CD4-positive, alpha-beta T cell treated with Interleukin-12 subunit alpha and Interleukin-12 subunit beta, for 1 hour (primary cell): Measurements from ENCODE around the gene ACSL4.
A peak's percentile ranks its signal among the peaks of the same experiment; 100 is the strongest.
"Not testable (repeated sequence)": the region's sequence is repeated elsewhere in the genome, so short reads cannot be mapped to it uniquely, and the experiment has no call there.

Experiments
- DNase-seq: peaks from one replicate; pipeline ENCODE4 v3.0.0-alpha.2; 2020

Gene ACSL4

DNA sequence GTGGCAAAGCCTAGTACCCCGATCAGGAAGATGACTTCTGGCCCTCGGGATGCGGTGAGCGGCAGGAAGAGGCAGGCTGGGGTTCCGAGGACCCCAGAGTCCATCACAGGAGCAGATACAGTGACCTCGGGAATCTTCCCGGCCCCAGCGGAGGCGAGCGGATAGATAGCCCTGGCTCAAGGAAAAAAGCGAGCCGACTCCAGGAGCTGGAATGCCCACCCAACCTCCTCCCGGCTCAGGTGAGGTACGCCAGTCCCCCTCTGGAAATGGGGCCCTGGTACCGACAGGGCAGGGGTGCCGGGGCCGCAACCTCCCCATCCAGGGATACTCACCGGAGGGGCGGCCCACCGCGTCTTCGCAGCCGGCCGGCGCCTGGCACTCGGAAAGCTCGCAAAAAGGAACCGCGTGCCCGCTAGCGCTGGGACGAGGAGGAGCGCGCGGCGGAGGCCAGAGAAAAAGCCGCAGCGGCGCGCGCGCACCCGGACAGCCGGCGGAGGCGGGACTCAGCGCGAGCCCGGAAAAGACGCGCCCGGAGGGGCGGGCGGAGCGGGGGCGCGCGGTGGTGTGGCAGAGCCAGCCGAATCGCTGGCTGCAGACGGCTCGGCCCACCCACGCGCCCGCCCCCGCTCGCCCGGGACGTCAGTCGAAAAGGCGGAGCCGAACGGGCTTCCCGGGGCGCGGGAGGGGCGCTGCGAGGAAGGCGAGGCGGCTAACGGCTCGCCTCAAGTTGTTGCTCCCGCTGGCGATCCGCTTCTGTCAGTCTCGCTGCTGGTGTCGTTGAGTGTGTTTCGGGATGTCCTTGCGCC is at the start of gene ACSL4:
TSS of gene ACSL4 (minus strand) at position 451 of the 806 bp plus-strand sequence. CDS start 49,894 bp downstream, outside the sequence.
- DNase-seq: peak; percentile 88

DNA sequence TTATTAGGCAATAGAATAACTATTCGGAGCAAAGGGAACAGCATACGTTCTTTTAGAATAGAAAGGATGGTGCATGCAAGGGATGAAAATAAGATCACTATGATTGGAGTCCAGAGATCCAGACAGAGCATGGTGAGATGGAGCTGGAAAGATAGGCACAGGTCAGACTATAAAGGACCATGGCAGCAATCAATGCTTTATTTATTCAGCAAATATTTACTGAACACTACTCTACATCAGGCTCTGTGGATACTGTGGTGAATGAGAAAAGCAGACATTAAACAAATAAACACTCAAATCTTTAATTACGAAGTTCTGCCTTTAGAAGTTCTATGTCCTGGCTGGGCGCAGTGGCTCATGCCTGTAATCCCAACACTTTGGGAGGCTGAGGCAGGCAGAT is 44.7 kb upstream of the ACSL4 start:
- no peak for DNase-seq

DNA sequence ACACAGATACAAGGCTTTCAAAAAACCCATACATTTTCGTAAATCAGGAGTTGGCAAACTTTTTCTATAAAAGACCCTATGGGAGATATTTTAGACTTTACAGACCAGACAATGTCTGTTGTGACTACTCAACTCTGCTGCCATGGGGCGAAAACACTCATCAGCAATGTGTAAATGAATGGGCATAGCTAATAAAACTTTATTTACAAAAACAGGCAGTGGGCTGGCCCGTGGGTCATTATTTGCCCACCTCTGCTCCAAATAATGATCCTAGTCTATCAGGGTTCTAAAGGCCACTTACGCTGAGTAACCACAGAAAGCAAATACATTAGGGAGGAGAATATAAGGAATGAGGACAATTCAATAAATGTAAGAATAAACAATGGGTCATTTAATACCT is 43.9 kb upstream of the ACSL4 start:
- DNase-seq: no peak

DNA sequence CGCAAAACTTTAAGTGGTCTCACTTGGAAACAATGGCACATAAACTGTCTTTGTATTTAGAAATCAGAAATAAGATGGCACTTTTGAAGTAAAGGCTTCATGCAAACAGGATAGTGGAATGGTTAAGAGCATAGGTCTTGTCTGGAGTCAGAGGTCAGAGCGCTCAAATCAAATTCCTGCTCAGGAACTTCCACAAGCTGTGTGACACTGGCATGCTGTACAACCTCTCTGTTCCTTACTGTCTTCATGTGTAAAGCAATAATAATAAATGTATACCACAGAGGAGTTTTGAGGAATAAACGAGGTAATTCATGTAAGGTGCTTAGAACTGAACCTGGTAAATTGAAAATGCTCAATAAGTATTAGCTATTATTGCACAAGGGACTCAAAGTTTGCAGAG is 43.4 kb upstream of the ACSL4 start:
- no peak for DNase-seq

DNA sequence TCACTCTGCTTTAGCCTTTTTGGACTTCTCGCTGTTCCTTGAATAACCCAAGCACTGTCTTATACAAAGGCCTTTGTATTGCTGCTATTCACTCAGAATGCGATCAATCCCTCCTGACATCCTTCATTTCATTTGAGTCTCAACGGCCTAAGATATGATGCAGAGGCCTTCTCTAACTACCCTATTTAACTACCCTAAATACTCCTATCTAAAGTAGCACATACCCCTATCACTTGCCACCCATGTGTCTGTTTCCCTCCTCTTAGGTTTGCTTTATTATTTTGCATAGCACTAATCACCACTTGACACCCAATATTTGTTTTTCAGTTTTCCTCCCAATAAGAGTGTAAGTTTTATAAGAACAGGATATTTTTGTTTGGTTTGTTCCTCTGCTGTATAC is 42.3 kb upstream of the ACSL4 start:
- no peak for DNase-seq

DNA sequence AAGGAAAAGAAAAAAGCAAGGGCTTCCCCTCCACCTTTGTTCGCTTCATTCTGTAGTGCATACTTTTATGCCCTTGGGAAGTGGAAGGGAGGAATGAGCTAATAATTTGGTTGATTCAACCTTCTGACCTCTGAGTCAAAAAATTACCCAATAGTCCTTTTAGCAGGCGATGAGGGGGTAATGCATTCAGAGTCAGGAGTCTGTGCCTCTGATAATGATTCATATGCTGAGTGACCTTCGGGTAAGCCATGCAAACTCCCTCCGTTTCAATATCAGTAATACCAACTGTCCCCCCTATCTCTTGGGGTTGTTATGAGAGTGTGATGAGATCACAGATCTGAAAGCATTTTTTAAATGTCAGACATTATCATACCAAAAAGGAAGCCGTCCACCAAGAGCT is 41.6 kb upstream of the ACSL4 start:
- no peak for DNase-seq

DNA sequence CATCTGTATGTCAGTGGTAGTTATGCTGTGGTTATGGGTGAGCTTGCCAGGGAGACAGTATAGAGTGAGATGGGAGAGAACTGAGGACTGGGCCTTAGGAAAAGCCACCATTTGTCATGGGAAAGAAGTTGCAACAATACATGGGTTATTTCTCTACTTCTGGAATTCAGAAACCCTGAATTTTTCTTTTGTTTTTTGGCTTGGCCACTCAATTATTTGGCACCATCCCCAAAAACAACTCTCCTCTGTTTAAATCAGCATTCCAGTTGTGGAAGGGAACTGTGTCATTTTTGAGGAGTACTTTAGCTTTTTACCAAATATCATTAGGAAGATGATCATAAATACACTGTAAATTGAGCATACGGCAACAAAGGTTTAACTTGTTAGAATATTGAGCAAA is 41.1 kb upstream of the ACSL4 start:
- DNase-seq: no peak

DNA sequence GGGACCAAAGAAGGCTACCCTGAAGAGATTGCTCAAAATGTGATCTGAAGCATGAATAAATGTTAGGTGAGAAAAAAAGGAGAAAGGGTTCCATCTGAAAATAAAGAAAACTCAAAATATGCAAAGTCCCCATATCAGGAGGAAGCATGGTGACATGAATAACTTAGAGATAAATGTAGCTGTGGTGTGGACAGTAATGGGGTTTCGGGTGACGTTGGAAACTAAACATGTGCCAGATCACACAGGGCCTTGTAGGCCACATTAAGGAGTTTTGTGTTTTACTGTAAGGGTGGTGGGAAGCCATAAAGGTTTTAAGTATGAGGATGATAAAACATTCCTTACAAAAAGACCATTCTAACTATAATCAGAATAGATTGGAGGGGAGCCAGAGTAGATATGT is 40.3 kb upstream of the ACSL4 start:
- DNase-seq: no peak

DNA sequence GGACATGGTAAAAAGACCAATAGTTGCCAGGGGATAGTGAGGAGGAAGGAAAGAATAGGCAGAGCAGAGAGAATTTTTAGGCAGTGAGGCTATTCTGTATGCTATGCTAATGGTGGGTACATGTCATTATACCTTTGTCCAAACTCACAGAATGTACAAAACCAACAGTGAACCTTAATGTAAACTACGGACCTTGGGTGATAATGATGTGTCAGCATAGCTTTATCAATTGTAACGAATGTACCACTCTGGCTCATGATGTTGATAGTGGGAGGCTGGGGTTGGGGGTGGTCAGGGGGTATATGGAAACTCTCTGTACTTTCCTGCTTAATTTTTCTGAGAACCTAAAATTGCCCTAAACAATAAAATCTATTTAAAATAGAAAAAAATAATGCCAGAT is 37.7 kb upstream of the ACSL4 start:
- no peak for DNase-seq

DNA sequence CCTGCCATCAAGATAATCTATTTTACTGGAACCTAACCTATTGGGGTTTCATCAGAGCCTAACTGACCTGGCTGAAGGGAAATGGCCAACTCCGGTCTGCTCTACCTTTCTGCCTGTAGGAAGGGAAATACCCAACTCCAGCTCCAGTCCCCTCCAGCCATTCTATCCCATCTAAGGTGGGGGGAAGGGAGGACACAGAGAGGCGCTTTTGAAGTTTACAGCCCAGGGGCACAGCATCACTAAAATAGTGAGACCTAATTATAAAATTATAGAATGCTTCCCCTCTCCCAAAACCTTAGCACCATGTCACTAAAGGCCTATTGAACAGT is 27.8 kb upstream of the ACSL4 start:
- DNase-seq: no peak

DNA sequence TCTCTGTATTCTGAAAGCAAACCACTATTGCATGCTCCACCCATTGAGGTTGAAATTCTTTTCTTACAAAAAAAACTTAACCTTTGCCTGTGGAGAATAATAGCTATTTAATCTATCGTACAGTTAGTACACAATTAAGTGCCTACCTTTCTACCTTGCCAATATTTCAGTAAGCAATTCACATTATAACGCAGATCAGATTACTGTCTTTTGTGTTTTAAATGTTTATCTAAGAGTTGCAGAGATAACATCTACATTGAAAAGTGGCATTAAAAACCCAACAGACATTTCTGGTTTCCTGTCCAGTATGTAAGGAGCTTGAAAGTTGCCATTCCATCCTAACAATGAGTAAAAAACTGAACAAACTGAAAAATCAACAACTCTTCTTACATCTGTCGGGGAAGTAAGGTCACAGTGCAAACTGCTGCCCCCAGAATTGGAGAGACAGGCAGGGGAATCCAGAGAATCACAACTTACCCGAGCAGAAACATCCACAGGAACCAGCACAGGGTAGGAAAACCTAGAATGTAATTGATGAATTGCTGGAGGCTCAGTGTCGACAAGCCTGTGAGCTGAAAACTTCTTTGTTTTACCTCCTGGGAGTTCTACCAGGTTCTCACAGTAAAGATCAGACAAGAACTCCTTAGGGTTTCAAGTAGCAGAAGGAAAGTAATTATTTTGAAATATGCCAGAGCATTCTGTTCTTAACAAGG is 27.3 kb upstream of the ACSL4 start:
- DNase-seq: no peak

DNA sequence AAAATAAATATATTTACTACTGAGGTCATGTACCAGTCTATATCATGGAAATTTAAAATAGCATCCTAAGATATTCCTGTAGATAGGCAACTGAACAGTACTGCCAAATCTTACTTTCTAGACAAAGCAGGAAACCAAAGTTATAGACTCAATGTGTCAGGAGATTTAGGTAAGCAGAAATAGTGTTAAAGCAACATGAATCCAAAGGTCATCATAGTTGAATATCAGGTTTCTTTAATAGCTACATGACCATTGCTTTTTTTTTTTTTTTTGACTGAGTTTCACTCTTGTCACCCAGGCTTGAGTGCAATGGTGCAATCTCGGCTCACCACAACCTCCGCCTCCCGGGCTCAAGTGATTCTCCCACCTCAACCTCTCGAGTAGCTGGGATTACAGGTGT is 20.2 kb upstream of the ACSL4 start:
- no peak for DNase-seq

DNA sequence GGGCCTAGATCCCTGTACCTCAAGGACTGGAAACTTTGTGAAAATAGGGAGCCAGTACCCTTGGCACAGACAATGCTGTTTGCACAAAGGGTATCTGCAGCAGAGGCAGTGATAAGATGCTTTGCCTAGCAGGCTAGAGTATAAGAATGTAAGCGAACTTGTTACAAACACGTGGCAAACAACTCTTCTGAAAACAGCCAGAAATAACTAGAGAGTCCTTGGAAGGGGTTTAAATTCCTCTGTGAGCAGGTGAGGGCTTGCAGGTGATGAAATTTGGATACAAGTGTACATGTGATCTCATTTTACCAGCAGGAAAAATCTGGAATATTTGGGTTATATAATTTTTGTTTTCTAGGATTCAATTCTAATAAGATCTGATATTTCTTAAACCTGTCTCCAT is 18.6 kb upstream of the ACSL4 start:
- DNase-seq: no peak

DNA sequence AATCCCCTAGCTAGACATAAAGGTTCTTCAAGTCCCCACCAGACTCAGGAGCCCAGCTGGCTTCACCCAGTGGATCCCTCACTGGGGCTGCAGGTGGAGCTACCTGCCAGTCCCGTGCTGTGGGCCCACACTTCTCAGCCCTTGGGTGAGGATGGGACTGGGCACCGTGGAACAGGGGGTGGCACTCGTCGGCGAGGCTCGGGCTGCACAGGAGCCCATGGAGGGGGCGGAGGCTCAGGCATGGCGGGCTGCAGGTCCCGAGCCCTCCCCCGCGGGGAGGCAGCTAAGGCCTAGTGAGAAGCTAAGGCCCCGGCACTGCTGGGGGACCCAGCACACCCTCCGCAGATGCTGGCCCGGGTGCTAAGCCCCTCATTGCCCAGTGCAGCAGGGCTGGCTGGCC is 16.1 kb upstream of the ACSL4 start:
- no peak for DNase-seq

DNA sequence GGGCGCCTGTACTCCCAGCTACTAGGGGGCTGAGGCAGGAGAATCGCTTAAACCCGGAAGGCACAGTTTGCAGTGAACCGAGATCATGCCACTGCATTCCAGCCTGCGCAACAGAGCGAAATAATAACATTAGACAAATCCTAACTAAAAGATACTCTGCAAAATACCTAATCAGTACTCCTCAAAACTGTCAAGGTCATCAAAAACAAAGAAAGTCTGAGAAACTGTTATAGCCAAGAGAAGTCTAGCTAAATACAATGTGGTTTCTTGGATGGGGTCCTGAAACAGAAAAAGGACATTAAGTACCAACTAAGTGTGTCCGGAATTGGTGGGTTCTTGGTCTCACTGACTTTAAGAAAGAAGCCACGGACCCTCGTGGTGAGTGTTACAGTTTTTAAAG is 14.6 kb upstream of the ACSL4 start:
- DNase-seq: no peak

DNA sequence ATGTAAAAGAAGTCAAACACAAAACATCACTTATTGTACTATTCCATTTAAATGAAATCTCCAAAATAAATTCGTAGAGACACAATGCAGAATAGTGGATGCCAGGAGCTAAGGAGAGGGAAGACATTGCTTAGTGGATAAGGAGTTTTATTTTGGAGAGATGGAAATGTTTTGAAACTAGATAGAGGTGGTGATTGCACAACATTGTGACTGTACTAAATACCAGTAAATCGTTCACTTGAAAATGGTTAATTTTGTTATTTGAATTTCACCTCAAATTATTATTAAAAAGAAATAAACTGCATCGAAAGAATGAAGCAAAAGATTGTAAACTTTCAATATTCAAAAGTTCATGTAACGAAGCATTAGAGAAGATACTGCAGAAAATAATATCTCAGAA is 9.7 kb upstream of the ACSL4 start:
- DNase-seq: no peak

DNA sequence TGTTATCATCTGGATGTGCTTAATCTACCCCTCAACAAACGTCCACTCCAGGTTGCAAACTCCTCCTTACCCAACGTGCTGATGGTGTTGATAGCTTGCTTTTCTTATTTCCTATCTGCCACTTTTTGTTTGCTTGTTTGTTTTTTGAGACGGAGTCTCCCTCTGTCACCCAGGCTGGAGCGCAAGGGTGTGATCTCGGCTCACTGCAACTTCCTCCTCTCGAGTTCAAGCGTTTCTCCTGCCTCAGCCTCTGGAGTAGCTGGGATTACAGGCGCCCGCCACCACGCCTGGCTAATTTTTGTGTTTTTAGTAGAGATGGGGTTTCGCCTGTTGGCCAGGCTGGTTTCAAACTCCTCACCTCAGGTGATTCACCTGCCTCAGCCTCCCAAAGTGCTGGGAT is 7.8 kb upstream of the ACSL4 start:
- DNase-seq: not testable (repeated sequence)

DNA sequence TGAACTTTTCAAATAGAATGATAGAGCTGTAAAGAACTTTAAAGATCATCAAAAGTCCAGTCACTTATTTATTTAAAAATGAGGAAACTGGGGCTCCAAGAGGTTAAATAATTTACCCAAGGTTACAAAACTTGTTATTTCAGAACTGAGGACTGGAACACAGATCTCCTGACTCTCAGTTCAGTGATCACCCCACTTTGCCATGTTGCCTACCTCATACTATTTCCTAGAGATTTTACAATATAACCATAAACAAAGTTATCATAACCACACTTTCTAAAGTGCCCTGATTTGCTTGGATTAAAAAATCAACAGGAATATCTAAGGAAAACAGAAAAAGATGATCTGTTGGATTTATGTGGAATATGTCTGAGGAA is 7.4 kb upstream of the ACSL4 start:
- DNase-seq: no peak

DNA sequence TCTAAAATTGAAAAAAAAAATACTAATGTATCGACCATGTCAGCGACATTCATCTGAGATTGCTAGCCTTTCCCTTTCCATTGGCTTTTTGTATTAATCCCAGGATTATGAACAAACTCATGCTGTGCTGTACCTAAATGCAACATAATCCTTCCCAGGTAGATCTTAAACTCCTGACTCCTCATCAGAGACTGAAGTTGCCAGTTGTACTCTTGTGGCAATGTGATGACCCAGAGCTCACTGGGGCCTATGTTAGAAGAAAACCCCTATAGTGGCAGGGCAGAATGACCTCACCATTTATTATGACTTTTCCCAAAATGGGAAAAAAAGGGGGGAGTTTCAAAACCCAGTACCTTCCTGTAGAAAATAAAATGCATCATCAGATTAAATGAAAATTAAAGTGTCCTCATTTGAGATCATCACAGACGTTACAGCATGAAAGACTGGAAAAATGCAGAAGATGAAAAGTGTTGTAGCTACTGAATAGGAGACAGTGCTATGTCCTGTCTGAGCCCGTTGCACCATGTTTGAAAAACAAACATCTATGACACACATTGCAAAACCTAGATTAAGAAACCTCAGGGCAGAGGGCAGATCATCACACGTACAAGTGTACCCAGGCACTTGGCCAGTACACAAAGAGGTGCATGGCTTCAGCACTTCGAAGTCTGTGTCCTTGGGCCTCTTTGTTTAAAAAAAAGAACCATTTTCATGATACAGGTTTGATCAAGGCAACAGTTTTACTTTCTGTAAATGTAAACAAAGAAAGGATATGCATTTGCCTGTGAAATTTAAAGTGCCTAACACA is 6.8 kb upstream of the ACSL4 start:
- no peak for DNase-seq

DNA sequence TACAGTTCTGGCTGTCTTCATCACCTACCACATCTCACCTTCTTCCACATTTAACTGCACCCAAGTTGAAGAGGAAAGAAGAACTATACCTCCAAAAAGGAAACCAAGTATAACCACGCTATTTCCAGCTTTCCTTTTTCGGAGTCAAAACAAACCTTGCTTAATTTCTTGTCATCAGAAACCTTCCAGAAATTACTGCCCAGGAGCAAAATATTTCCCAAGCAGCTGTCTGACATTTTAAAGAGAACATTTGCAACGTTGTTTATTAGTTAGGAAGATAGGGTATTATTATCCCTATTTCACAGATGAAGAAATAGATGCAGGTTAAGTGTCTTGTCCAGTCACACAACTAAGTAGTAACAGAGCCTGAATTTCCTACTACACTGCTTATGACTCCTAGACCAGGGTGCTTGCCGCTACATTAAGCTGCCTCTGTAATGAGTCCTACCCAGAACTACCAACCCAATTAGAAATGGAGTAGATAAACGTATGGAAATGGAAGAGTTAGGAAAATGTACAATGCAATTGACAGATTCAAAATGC is 2.2 kb upstream of the ACSL4 start:
- no peak for DNase-seq

DNA sequence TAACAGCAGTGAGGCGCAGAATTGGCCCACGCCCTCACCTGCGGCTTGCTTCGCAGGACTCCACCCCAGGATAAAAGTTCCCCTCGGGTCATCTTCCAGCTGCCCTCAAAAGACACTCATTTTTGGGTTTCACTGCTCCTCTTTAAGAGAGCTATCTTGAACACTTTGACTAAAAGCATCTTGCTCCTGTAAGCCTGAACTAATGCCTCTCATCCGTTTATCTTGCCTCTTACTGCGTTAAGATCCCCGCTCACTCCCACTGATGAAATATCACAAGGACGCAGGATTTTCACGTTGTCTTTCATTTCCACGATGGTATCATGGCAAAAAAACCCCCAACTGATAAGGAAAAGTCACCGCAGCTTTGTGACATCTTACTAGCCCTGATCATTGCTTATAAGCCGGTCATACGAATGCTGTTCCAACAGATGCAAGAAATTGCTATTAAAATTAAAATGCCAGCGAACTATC is 591 bp upstream of the ACSL4 start:
- DNase-seq: no peak

DNA sequence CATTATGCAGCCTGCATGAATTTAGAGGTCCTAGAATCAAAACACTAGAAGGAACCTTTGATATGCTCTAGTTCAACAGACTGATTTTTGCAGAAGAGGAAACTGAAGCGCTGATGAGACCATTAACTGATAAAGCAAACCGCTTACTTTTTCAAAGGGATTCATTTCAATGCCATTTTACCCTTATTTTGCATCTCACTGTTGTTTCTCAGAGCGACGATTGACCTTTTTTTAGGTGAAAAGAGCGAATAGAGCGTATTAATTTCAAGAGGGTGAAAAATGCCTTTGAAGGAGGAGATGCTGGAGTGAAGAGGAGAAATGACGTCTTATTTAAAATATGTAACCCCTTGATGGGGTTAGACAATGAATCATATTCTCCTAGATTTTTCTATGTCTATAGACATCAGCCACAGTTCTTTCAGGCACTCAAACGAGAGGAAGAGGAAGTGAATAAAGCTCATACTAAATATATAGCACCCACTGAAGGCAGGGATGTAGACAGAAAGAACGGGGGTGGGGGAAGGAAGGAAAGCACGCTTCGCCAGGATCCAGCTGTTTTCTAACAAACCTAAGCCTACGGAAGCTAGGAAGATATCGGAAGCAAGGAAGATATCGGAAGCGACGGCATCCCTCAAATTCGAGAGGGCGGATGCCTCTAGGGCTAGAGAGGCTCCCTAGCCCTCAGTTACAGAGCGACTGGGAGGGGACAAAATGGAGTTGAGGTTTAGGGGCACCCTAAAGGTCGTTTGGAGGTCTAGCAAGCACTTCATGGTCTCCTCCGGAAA is 848 bp downstream of the ACSL4 start:
- peak; percentile 23 for DNase-seq

DNA sequence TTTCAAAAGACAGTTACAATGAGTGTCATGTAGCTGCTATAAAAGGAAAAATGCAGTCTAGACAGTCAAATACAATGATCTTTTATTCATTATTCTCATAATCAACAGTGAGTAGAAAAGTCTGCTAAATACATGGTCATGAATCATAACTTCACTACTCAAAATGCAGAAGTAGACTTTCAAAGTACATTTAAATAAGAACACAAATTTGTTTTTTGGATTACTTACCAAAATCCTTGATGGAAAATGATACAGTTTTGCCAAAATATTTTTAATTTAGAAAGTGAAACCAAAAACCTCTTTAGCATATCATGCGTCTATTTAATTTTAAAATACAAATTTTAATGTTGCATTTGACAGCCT is 4.9 kb downstream of the ACSL4 start:
- no peak for DNase-seq
